IMR-90 (cell line): Measurements from ENCODE around the gene TIAM1. TPM values are rescaled to one million over a fixed set of nuclear protein-coding genes. Genes with fewer than 3 reads are reported as not detected.

Experiments
- ATAC-seq: fragments of 200-7000 bp; cut with Tn5 transposase; 2 replicates; pipeline ENCODE4 v1.9.1; 2020; ENCODE audit warnings: low read depth, mild to moderate bottlenecking, moderate library complexity
- BruUV-seq: library from RNA; stranded (reverse); fragments of 400-500 nt; replicated peaks from 2 replicates; lab custom pipeline; 2021; lab: Mats Ljungman, UMichigan
- CTCF ChIA-PET: fragments of 300-600 bp; formaldehyde crosslinking; extraction: SDS; loops from one replicate; lab custom pipeline; 2021; ENCODE audit warnings: antibody characterized with exemption; lab: Yijun Ruan, JAX
- POLR2A ChIA-PET: fragments of 300-600 bp; sonication (Branson Sonifier 250); formaldehyde crosslinking; loops from one replicate; lab custom pipeline; 2022; ENCODE audit warnings: antibody characterized with exemption; ENCODE audit not compliant: unreplicated experiment; lab: Charles Lee
- DNase-seq: peaks from one replicate; pipeline ENCODE4 v3.0.0; 2013
- H2AFZ ChIP-seq: replicated peaks from 2 replicates; pipeline ENCODE3; 2013; ENCODE audit warnings: low read length, mild to moderate bottlenecking; ENCODE audit not compliant: poor library complexity
- H2AK5ac ChIP-seq: 2 replicates; pipeline ENCODE4 v1.6.1; 2013; ENCODE audit warnings: low read depth, low read length, inconsistent platforms
- H2AK9ac ChIP-seq: replicated peaks from 2 replicates; pipeline ENCODE3; 2013; ENCODE audit warnings: mild to moderate bottlenecking, low read depth, low read length, moderate library complexity; ENCODE audit not compliant: poor library complexity
- H2BK120ac ChIP-seq: 2 replicates; pipeline ENCODE4 v1.6.1; 2013; ENCODE audit warnings: low read depth, low read length, inconsistent platforms
- H2BK15ac ChIP-seq: 3 replicates; pipeline ENCODE4 v1.6.1; 2013; ENCODE audit warnings: low read depth, low read length, inconsistent platforms
- H2BK20ac ChIP-seq: 2 replicates; pipeline ENCODE4 v1.6.1; 2013; ENCODE audit warnings: low read depth, mild to moderate bottlenecking, inconsistent platforms, low read length, moderate library complexity
- H2BK5ac ChIP-seq: 2 replicates; pipeline ENCODE4 v1.6.1; 2013; ENCODE audit warnings: mild to moderate bottlenecking, low read depth, low read length, inconsistent platforms; ENCODE audit not compliant: poor library complexity, severe bottlenecking
- H3K14ac ChIP-seq: replicated peaks from 2 replicates; pipeline ENCODE4 v1.6.1; 2013; ENCODE audit warnings: low read depth, low read length, inconsistent platforms
- H3K18ac ChIP-seq: 2 replicates; pipeline ENCODE4 v1.6.1; 2013; ENCODE audit warnings: low read depth, low read length, control low read depth
- H3K23ac ChIP-seq: 2 replicates; pipeline ENCODE4 v1.6.1; 2013; ENCODE audit warnings: low read depth, low read length, inconsistent platforms
- H3K27ac ChIP-seq: 2 replicates; pipeline ENCODE4 v1.5.1; 2013; ENCODE audit warnings: mild to moderate bottlenecking, control low read depth, low read length; ENCODE audit not compliant: insufficient read depth
- H3K27me3 ChIP-seq: 2 replicates; pipeline ENCODE4 v1.6.1; 2013; ENCODE audit warnings: low read length; ENCODE audit not compliant: control insufficient read depth, insufficient read depth
- H3K36me3 ChIP-seq: 2 replicates; pipeline ENCODE4 v1.6.1; 2013; ENCODE audit warnings: low read length, mixed read lengths; ENCODE audit not compliant: control insufficient read depth, insufficient read depth
- H3K4ac ChIP-seq: 2 replicates; pipeline ENCODE4 v1.6.1; 2013; ENCODE audit warnings: low read depth, low read length, inconsistent platforms
- H3K4me1 ChIP-seq: 2 replicates; pipeline ENCODE4 v1.6.1; 2013; ENCODE audit warnings: low read length, mixed read lengths; ENCODE audit not compliant: control insufficient read depth, insufficient read depth
- H3K4me2 ChIP-seq: 2 replicates; pipeline ENCODE4 v1.6.1; 2013; ENCODE audit warnings: low read depth, mild to moderate bottlenecking, control low read depth, low read length, moderate library complexity
- H3K4me3 ChIP-seq: 2 replicates; pipeline ENCODE4 v1.5.1; 2013; ENCODE audit warnings: low read depth, mild to moderate bottlenecking, control low read depth, low read length, moderate library complexity; ENCODE audit not compliant: insufficient read depth
- H3K56ac ChIP-seq: 2 replicates; pipeline ENCODE4 v1.6.1; 2013; ENCODE audit warnings: low read length, inconsistent platforms; ENCODE audit not compliant: insufficient read depth; ENCODE audit errors: extremely low read depth
- H3K79me1 ChIP-seq, 2 experiments: 2 replicates each; pipeline ENCODE4 v1.6.1; 2013; ENCODE audit warnings: low read length in 2 of 2, inconsistent platforms in 1 of 2, low read depth in 1 of 2
- H3K9ac ChIP-seq: 2 replicates; pipeline ENCODE4 v1.6.1; 2013; ENCODE audit warnings: low read depth, low read length, control low read depth
- H3K9me1 ChIP-seq: 2 replicates; pipeline ENCODE4 v1.6.1; 2013; ENCODE audit warnings: low read length, inconsistent platforms; ENCODE audit not compliant: insufficient read depth
- H3K9me3 ChIP-seq: 2 replicates; pipeline ENCODE4 v1.6.1; 2013; ENCODE audit warnings: low read length; ENCODE audit not compliant: control insufficient read depth, insufficient read depth
- H4K20me1 ChIP-seq: 2 replicates; pipeline ENCODE4 v1.6.1; 2013; ENCODE audit warnings: low read length, inconsistent platforms; ENCODE audit not compliant: insufficient read depth
- H4K5ac ChIP-seq: 2 replicates; pipeline ENCODE4 v1.6.1; 2013; ENCODE audit warnings: mild to moderate bottlenecking, low read depth, low read length, control low read depth
- H4K8ac ChIP-seq, 2 experiments: 2 replicates each; pipeline ENCODE4 v1.6.1; 2013; ENCODE audit warnings: low read depth in 2 of 2, low read length in 2 of 2, control low read depth in 1 of 2, inconsistent platforms in 1 of 2
- H4K91ac ChIP-seq: 2 replicates; pipeline ENCODE4 v1.6.1; 2013; ENCODE audit warnings: low read depth, low read length, inconsistent platforms; ENCODE audit not compliant: insufficient read depth
- BHLHE40 ChIP-seq: fragments of 150-350 bp; IDR thresholded peaks from 2 replicates; pipeline ENCODE4 v1.6.1; 2016; ENCODE audit warnings: mild to moderate bottlenecking, low read depth, low read length
- RAD21 ChIP-seq: IDR thresholded peaks from 2 replicates; pipeline ENCODE4 v1.6.1; 2012; ENCODE audit warnings: low read length, improper control_type of control experiment
- WGBS, 2 experiments: methylation state at CpG; one replicate each; pipeline versions ENCODE4 v1.1.5 to v1.1.7; 2013; ENCODE audit warnings: missing lambda C conversion rate in 2 of 2; ENCODE audit not compliant: insufficient read length in 1 of 2; ENCODE audit errors: extremely low coverage in 2 of 2; 5-methylcytosine and 5-hydroxymethylcytosine counted together
- dilution Hi-C: fragments of 300-500 bp; cut with HindIII; formaldehyde crosslinking; loops from one replicate; pipeline ENCODE4 v1.14.3; 2018; ENCODE audit warnings: low sequenced_read_pairs; ENCODE audit not compliant: unreplicated experiment
- in situ Hi-C: fragments of 300-500 bp; cut with MboI; formaldehyde crosslinking; loops from 3 replicates; pipeline ENCODE4 v1.14.3; 2019; ENCODE audit warnings: low sequenced_read_pairs, inconsistent platforms, mixed read lengths
- intact Hi-C: fragments of 100-400 bp; cut with micrococcal nuclease; formaldehyde crosslinking; loops from 2 replicates; pipeline ENCODE4 v1.10.0; 2022
- polyA plus RNA-seq, 3 experiments: library from polyadenylated mRNA; depleted of rRNA; stranded (reverse); fragments of >200 nt; gene quantifications; 2 replicates each; pipeline ENCODE4 v1.2.3, GENCODE V29; 2012; ENCODE audit warnings: low replicate concordance in 1 of 3
- total RNA-seq: library from RNA; depleted of rRNA; stranded (reverse); fragments of >200 nt; gene quantifications from 2 replicates; pipeline ENCODE4 v1.2.3, GENCODE V29; 2012
- TF ChIP-seq, protein P1 (sequence below): fragments of 150-350 bp; IDR thresholded peaks from 2 replicates; pipeline ENCODE4 v1.6.1; 2017; ENCODE audit warnings: mild to moderate bottlenecking, antibody characterized with exemption, low read length, low read depth

The TIAM1 gene
- total and polyA plus RNA-seq, 2 of the 4 experiments (the other 2 are of a cell fraction), result 2.9 to 9.3 TPM

DNA sequence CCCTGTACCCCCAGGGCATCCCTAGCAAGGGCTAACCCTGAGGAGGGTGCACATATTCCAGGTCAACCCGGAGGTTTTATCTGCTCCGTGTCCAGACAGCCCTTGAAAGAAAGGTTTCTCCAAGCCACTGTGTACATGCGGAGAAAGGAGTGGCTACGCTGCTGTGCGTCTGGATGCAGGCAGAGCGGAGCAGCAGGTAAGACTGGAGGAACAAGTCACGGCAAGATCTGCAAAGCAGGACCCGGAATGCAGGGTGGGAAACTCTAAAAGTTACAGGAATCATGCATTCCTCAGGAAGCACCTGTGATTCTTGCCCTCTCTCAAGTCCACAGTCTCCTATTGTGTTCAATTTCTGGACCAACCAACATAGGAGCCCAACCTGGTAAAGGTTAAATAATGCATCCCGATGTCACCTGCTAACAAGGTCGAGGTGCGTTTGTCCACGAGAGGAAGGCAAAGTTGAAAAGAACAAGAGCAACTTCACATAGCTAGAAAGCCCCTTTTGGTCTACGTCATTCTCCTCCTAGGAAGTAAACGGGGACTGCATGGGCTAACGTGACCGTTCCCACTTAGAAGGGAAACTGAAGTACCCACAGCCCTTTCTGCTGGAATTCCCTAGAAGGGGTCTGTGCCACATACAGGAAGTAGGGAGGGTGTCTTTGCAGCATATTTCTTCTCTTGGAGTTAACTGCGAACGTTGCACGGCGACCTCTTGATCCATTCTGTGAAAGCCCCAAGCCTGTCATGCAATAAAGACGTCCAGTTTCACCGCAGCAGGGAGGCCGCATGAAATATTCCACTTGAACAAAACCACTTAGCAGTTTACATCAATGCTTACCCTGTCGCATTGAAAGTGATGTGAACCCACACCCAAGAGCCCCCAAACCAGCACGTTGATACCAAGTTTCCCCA, 5.8 kb downstream of the TIAM1 start (continued):
- TF ChIP-seq RAD21, result no peak

DNA sequence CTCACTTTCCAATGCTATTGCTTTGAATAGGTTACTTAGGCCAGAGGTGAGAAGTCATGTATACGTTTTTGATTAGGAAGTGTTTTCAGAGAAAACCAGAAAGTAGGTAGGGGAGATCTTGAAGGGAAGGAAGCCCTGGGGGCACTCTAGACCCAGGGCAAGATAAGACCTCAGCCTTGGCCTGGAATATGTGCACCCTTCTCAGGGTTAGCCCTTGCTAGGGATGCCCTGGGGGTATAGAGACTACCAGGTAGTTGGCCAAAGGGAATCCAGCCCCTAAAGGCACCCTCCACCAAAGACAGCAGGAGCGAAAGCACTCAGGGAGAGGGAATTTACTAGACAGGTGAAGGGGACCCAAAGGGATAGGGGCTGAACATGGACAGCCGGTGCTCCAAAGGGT, 7.0 kb downstream of the TIAM1 start:
- DNase-seq, result no peak
- H3K79me1 ChIP-seq, result no peaks in the 10 kb centered on the region
- no peak overlapping the region for H3K27ac ChIP-seq
- no peak overlapping the region for H3K4me3 ChIP-seq
- intact Hi-C loops, result no loop called here
- no peak overlapping the region for H3K56ac ChIP-seq
- TF ChIP-seq, protein P1, sequence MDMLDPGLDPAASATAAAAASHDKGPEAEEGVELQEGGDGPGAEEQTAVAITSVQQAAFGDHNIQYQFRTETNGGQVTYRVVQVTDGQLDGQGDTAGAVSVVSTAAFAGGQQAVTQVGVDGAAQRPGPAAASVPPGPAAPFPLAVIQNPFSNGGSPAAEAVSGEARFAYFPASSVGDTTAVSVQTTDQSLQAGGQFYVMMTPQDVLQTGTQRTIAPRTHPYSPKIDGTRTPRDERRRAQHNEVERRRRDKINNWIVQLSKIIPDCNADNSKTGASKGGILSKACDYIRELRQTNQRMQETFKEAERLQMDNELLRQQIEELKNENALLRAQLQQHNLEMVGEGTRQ, result no peak
- TF ChIP-seq BHLHE40, result no peak
- H3K9me3 ChIP-seq, result no peaks in the 10 kb centered on the region
- peak overlapping the region in 1 of 2 experiments; percentile 38; a peak in 1 of 4 replicates for H4K8ac ChIP-seq
- no peak overlapping the region for H2BK120ac ChIP-seq
- no peak overlapping the region for H2AK9ac ChIP-seq
- dilution Hi-C loops, result no loop called here
- ChIA-PET POLR2A (no interaction called here), CTCF (no interaction called here)
- no peak overlapping the region for H2AFZ ChIP-seq
- peak overlapping the region; percentile 61; the same call in 1 of the 2 replicates for H2BK20ac ChIP-seq
- no peak for ATAC-seq
- no peak overlapping the region for H2BK5ac ChIP-seq
- no peak overlapping the region for H3K4me2 ChIP-seq
- H3K27me3 ChIP-seq, result peaks cover 9% of the 10 kb centered on the region; the same call in 1 of the 2 replicates
- peak overlapping the region; percentile 73; the same call in 1 of the 2 replicates for H3K4ac ChIP-seq
- H2BK15ac ChIP-seq, result 0 out of 3 replicates have a peak overlapping the region, but pooled peaks have one; percentile 32
- H4K5ac ChIP-seq, result no peak overlapping the region
- H4K20me1 ChIP-seq, result no peaks in the 10 kb centered on the region; the same call in 1 of the 2 replicates
- no CpG with 5 or more reads among the region's 3 CpGs for WGBS, 2 experiments
- in situ Hi-C loops, result no loop called here
- H3K18ac ChIP-seq, result no peak overlapping the region
- H2AK5ac ChIP-seq, result peak overlapping the region; percentile 57; the same call in 1 of the 2 replicates
- no peak overlapping the region for H3K23ac ChIP-seq
- H3K4me1 ChIP-seq, result peaks cover 7% of the 10 kb centered on the region
- no peak overlapping the region; the same call in 1 of the 2 replicates for H3K14ac ChIP-seq
- H4K91ac ChIP-seq, result no peak overlapping the region; the same call in 1 of the 2 replicates
- peaks cover 10% of the 10 kb centered on the region for H3K9me1 ChIP-seq
- no TSS peak for BruUV-seq
- H3K36me3 ChIP-seq, result no peaks in the 10 kb centered on the region
- H3K9ac ChIP-seq, result no peak overlapping the region
